ENCODE data around the gene CNTNAP5.
"Not testable (repeated sequence)": the region's sequence is repeated elsewhere in the genome, so short reads cannot be mapped to it uniquely, and the experiment has no call there.

Gene CNTNAP5

DNA sequence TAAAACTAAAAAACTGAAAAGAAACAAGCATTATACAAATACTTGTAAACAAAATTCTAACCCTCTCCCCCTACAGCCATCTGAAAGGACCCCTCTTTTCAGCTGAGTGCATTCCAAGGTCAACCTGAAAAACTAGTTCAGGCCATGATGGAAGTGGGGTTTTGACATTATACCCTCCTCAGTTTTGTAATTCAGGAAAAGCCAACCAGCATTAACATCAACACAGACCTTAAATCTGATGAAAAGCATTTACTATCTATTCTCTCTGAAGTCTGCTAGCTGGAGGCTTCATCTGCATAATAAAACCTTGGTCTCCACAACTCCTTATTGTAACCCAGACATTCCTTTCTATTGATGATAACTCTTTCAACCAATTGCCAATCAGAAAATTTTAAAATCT is 302.2 kb downstream of the CNTNAP5 start:
- no peak for DNase-seq

- no peak for DNase-seq
These were observed 303.3 kb downstream of the CNTNAP5 start for GRCh38 chr2:124328397-124328796.

DNA sequence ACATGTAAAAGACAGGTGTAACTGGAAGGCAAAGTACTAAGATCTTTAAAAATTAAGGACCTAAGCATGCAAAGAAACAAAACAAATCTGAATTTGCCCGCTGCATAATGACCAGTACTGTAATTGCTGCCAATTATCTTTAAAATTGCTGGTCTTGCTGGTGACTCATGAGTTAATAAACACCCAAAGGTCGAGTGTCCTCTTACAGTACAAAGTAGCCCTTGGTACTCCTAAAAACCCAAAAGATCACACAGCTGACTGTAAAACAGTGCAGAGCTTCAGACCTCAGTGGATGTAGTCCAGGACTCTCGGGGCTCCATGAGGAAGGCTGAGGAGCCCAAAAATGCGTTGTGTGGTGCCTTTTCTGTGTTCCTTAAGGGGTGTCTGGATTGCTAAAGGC is 308.7 kb downstream of the CNTNAP5 start:
- DNase-seq = no peak

DNA sequence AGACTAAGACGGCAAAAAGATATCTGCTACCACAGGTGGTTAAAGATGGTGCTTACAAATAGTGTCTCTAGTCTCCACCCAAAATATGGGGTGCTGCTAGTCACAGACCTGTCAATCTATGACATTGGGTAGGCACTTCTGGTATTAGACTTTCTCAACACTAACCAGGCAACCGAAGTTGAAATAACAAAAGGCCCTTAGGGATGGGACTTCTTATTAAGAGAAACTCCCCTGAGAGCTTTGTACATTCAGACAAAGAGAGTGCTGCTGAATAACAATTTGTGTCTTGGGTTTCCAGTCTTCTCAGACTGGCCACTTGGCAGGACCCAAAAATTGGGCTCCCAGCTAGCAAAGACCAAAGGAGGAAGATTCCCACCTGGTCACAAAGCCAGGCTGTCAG is 310.0 kb downstream of the CNTNAP5 start:
- no peak for DNase-seq

DNA sequence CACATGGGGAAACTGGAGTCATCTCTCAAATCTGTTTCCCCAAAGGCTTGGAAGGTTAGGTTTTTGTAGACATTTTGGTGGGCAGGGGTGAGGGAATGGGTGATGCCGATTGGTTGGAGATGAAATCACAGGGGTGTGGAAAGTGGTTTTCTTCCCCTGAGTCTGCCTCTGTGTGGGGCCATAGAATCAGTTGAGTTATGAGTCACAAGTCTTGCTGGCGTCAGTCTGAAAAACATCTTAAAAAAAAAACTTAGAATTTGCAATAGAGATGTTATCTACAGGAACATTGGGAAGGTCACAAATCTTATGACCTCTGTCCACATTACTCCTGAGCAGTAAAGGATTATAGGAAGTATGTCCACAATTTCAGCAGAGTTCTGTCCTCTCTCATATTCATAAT is 314.6 kb downstream of the CNTNAP5 start:
- DNase-seq = no peak

DNA sequence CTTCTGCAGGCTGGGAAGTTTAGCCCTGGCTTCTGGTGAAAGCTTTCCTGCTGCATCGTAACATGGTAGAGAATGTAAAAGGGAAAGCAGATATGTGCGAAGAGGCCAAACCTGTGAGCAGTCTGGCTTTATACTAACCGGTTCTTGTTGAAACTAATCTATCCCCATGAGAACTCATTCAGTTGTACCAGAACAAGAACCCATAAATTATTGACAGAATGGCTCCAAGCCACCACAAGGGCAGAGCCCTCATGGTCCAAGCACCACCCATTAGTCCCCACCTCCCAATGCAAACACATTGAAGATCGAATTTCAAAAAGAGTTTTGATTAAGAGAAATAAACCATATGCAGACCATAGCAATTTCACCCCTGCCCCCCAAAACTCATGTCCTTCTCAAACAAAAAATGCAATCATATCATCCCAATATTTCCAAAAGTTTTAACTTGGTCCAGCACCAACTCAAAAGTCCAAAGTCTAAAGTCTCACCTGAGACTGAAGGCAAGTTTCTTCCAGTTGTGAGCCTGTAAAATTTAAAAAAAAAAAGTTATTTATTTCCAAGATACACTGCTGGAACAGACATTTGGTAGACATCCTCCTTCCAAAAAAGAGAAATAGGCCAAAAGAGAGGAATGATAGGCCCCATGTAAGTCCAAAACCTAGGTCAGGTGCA is 318.9 kb downstream of the CNTNAP5 start:
- no peak for DNase-seq

DNA sequence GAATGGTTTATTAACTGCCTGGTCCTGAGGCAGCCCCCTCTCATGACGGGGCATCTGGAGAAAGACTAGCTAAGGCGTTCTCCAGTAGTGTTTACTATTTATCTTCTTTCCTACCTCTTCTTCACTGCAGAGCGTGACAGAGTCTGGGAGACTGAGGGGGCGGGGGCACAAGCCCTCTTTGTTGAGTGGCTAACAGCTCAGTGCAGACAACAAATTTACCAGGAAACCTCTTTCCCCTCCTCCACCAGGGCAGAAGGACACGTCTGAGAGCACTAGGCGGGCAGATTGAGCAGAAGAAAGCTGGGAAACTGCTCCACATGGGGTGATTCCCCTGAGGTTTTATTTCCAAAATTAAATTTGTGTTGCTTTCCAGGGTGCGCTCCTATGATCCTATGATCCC is 322.1 kb downstream of the CNTNAP5 start:
- no peak for DNase-seq

DNA sequence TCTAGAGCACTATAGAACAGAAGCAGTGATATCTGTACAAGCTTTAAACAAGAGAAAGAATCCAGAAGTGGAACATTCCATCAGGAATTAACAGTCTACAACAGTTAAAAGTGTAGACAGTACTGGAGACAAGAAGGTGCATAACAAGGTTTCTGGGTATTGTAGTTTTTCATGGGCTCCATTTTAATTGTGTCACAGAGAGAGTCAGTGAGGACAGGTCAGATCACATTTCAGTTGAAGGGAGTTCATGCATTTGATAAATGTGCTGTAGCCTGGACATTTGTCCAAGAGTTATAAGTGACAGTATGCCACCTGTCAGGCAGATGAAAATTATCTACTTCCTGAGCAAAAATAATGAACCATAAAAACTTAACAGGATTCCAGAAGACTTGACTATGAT is 328.6 kb downstream of the CNTNAP5 start:
- no peak for DNase-seq

GRCh38 chr2:124354466-124354865 is 329.4 kb downstream of the CNTNAP5 start:
- no peak for DNase-seq

DNA sequence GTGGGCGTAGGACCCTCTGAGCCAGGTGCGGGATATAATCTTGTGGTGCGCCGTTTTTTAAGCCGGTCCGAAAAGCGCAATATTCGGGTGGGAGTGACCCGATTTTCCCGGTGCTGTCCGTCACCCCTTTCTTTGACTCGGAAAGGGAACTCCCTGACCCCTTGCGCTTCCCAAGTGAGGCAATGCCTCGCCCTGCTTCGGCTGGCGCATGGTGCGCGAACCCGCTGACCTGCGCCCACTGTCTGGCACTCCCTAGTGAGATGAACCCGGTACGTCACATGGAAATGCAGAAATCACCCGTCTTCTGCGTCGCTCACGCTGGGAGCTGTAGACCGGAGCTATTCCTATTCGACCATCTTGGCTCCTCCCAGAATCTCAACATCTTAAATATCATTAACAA is 336.9 kb downstream of the CNTNAP5 start:
- not testable (repeated sequence) for DNase-seq

DNA sequence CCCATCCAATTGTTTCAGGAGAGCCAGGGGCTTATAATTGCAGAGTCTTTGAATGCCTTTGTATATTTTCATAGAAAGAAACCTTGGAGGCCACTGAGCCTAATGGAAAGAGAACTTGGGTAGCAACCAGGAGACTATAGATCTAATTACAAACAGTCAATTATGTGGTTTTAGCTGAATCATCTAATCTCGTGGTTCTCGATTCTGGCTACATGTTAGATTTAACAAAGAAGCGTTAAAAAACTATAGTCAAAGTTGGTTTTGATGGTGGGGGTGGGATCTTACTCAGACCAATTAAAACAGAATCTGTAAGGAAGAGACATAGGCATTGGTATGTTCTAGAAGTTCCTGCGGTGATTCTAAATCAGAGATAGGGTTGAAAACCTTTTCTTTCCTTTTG is 344.1 kb downstream of the CNTNAP5 start:
- DNase-seq = no peak

- DNase-seq = no peak
These were observed 355.2 kb downstream of the CNTNAP5 start for GRCh38 chr2:124380221-124380749.

GRCh38 chr2:124382067-124382618 is 357.1 kb downstream of the CNTNAP5 start:
- DNase-seq = no peak

DNA sequence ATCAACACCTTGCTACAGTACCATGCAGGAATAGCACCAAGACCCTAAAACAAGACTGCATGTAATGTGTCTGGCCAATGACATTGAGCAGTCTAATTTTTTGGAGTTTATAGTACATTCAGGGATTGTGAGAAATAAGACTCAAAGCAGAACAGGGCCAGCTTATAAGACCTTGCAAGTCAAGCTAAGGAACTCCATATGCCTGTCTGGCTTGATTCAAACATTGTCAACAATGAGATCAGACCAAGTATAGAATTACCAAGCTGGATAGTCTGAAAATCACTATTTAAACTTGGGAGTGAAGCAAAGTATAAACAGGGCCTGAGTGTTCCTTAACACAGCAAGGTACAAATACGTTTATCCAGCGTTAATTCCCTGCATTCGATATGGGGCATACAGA is 370.9 kb downstream of the CNTNAP5 start:
- no peak for DNase-seq

DNA sequence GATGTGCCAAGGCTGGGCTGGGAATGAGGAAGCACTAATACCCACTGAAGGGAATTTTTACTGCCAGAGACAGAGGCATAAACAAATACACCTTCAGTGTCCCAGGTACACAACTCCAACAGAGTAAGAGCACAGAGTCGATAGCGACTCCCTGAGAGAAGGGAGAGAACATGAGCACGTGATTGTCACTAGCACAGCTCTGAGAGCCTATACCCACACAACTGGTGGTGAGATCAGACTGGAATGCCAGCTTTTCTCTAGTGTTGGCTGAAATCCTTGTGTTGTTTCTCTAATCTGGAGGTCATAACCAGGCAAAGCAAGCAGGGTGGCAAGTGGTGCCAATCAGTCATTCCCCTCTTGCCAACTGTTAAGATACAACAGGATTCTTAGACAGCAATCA is 377.2 kb downstream of the CNTNAP5 start:
- no peak for DNase-seq

- not testable (repeated sequence) for DNase-seq
These were observed 382.9 kb downstream of the CNTNAP5 start for GRCh38 chr2:124407836-124408534.

DNA sequence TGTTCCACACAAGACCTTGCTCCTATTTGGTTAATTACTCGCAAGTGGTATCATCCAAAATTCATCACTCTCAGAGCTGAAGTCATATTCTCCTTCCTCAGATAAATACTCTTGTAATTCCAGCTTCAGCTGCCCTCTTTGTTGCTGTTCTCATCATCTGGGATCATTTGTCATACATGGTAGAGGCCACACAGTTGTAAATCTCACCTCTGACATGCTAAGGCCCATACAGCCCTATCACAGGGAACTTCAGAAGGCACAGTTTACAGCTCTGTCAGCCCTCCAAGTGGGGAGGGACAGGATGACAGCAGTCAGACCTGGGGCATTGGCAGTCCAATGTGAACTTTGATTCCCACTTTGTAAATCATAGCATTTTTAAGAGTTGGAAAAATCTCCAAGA is 399.0 kb downstream of the CNTNAP5 start:
- no peak for DNase-seq

GRCh38 chr2:124426122-124426521 is 401.0 kb downstream of the CNTNAP5 start:
- DNase-seq = no peak

GRCh38 chr2:124426625-124427024 is 401.5 kb downstream of the CNTNAP5 start:
- no peak for DNase-seq

GRCh38 chr2:124437811-124438210 is 412.7 kb downstream of the CNTNAP5 start:
- DNase-seq = no peak

DNA sequence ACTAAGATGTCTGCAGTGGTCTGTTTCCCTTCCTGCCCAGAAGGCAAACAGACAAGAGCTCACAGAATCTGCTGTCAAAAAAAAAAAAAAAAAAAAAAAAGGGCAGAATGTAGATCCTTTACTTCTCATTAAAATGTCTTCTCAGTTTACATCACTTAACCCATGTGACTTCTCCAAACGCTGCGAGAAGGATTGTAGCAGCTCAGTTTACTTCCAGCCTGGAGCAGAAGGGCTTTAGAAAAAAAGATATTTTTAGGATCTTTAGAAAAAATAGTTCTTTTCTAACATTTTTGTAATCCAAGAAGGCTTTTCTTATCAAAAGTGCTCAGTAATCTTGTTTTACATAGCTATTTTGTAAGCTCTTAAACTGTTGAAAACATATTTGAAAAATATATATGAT is 425.4 kb downstream of the CNTNAP5 start:
- DNase-seq = no peak

DNA sequence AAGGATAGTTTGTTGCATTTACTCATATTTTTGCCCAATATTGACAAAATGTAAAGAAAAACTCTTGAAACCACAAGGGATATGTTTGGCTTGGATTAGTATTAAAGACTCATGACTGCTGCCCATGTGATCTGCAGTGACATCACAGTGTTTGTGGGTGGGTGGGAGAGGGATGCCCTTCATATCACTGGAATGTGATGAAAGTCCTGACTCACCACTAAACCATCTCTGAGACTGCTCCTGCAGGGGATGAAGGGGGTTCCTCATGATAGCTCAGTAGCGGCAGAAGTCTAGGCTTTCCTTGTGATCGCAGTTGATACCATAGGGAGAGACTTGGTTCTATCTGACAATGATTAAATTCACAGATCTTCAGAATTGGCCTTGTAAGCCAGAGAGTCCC is 451.2 kb downstream of the CNTNAP5 start:
- DNase-seq = no peak

GRCh38 chr2:124478761-124479160 is 453.7 kb downstream of the CNTNAP5 start:
- no peak for DNase-seq

GRCh38 chr2:124480958-124481357 is 455.9 kb downstream of the CNTNAP5 start:
- no peak for DNase-seq

Measured in stimulated activated naive CD4-positive, alpha-beta T cell treated with Interleukin-2 at 50 U/mL for 16 hours (primary cell).